Hematopoietic multipotent progenitor cell treated with erythropoietin and hydrocortisone succinate and interleukin-3 and kit ligand, for 8 days (in vitro differentiated cells): ENCODE measurements around the gene ZBTB3.
"Not testable (repeated sequence)": the region's sequence is repeated elsewhere in the genome, so short reads cannot be mapped to it uniquely, and the experiment has no call there.

Experiments
- DNase-seq: peaks from one replicate; pipeline ENCODE4 v3.0.0-alpha.2; 2015

The ZBTB3 gene

DNA sequence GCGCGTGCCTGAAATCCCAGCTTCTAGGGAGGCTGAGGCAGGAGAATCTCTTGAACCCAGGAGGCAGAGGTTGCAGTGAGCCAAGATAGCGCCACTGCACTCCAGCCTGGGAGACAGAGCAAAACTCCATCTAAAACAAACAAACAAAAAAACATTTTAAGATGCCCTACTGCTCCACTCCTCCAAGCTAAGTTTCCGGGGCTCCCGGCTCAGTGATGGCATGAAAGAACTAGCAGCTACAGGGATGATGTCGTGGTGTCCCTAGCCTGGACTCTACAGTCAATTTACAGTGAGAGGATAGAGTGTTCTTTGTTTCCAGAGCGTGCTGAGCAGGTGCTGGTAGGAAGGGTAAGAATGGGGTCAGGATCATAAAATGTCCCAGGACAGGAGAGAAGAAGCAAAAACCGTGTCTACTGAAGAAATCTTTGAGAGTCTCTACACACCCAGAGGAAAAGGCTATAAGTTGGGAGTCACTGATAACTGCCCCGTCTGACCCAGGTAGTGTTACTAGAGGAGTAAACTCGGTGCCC, 1.2 kb upstream of the ZBTB3 start:
- DNase-seq, result no peak

DNA sequence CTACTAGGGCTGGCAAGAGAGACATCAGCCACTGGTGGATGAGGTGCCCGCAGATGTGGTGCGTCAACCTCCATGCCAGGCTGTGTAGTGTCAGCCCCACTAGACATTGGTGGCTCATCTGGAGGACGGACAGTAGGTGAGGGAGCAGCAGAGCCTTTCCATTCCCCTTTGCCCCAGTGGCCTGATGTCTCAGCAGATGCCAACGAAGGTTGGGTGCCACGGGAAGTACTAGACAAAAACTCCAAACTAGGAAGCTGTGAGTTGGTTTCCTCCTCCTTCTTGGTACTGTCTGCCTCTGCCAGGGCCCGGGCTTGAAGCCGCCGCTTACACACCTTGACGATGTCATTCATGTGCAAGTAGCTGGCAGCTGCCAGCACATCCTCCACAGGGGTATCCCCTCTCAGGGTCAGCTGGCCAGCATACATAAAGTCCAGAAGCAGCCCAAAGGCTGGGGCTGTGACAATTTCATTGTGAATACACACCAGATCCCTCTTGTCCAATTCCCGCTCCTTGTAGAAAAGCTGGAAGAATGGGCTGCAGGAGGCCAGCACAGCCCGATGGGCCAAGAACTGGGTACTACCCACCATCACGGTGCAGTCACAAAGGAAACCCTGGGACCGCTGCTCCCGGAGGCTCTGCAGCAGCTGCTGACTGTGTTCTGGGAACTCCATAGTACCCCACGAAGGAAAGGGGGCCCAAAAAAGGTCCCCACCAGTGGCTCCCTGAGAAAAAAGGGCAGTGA, 795 bp downstream of the ZBTB3 start:
- DNase-seq, result no peak

DNA sequence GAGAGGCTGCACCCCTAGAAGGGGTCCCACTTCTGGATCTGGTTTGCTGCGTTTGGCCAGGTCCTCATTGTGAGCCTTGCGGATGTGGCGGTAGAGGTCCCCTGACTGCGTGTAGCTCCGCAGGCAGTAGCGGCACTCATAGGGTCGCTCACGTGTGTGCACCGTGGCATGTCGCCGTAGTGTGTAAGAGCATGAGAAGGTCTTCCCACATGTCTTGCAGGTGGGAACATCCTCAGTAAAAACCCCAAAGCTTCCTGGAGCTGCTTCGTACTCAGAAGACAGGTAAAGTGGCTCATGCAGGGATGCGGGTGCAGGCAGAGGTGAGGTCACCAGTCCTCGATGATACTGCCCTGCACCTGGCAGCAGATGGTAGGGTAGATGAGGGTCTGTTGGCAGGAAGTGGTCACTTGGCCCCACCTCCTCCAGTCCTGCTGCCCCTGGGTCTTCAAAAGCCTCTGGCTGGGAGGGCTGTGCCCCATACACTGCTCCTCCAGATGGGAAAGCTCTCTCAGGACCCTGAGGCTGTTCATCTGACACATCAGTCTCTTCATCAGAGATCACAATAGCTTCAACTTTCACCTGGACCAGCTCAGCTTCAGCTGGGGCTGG, 1.7 kb downstream of the ZBTB3 start:
- no peak for DNase-seq

DNA sequence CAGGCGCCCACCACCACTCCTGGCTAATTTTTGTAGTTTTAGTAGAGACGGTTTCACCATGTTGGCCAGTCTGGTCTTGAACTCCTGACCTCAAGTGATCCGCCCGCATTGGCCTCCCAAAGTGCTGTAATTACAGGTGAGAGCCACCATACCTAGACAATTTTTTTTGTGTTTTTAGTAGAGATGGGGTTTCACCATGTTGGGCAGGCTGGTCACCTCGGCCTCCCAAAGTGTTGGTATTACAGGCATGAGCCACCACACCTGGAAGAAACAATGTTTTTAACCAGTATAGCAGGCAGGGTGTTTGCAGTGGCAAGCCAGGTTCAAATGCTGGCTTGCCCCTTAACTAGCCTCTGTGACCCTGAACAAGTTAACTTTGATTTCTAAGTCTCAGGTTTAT, 4.0 kb downstream of the ZBTB3 start:
- not testable (repeated sequence) for DNase-seq

DNA sequence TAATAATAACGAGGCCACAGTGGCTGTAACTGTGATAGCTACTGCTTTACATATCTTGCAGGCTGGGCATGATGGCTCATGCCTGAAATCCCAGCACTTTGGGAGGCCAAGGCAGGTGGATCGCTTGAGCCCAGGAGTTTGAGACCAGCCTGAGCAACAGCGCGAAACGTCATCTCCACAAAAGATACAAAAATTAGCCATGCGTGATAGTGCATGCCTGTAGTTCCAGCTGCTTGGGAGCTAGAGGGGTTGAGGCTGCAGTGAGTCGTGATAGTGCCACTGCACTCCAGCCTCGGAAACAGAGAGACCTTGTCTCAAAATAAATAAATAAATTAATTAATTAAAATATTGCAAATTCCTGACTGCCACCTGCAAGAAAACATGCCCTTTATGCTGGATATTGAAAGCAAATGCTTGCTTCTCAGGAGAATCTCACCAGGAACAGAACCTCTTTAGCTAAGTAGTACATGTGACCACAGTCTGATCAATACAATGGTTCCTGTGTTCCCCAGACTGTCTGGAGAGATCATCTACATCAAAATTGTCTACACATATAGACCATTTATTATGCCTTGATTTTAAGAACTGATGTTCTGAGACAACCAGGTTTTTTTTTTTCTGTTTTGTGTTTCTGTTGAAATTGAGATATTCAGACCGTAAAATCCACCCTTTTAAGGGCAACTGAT, 6.3 kb downstream of the ZBTB3 start:
- no peak for DNase-seq

DNA sequence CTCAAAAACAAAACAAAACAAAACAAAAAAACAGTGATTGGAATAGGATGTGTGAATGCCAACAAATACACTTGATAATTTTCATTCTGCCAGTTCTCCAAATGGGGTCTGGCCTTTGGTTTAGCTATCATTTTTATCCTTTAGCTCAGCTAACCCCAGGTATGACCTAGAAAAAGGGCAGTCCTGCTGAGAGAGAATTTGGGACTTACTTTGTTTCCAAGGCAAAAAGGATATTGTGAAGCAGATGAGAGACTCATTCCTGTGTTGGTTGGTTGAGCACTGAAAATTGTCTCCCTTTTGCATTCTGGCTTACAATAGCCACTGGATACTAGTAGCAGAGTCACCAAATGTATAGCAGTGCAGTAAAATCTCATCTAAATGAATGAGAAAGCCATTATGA, 16.8 kb downstream of the ZBTB3 start:
- no peak for DNase-seq

DNA sequence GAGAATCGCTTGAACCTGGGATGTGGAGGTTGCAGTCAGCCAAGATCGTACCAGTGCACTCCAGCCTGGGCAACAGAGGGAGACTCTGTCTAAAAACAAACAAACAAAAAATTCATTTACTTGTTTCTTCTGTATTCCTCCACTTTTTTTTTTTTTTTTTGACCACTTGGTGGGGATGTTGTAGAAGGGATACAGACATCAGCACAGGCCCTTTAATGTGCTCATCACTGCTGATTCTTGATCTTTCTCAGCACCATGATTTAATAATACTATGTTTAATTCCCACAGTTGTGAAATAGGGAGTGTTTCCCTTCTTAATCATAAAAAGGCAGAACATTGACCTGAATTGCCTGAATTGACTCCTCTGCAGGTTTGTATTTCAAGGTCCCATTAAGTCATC, 21.1 kb downstream of the ZBTB3 start:
- peak; percentile 69 for DNase-seq

DNA sequence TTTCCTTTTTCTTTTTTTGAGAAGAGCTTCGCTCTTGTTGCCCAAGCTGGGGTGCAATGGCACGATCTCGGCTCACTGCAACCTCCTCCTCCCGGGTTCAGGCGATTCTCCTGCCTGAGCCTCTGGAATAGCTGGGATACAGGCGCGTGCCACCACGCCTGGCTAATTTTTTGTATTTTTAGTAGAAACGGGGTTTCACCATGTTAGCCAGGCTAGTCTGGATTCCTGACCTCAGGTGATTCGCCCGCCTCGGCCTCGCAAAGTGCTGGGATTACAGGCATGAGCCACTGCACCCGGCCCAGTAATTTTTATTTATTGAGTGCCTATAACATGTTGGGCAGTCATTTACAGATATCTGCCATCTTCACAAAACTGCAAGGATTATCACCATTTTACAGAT, 23.9 kb downstream of the ZBTB3 start:
- not testable (repeated sequence) for DNase-seq

DNA sequence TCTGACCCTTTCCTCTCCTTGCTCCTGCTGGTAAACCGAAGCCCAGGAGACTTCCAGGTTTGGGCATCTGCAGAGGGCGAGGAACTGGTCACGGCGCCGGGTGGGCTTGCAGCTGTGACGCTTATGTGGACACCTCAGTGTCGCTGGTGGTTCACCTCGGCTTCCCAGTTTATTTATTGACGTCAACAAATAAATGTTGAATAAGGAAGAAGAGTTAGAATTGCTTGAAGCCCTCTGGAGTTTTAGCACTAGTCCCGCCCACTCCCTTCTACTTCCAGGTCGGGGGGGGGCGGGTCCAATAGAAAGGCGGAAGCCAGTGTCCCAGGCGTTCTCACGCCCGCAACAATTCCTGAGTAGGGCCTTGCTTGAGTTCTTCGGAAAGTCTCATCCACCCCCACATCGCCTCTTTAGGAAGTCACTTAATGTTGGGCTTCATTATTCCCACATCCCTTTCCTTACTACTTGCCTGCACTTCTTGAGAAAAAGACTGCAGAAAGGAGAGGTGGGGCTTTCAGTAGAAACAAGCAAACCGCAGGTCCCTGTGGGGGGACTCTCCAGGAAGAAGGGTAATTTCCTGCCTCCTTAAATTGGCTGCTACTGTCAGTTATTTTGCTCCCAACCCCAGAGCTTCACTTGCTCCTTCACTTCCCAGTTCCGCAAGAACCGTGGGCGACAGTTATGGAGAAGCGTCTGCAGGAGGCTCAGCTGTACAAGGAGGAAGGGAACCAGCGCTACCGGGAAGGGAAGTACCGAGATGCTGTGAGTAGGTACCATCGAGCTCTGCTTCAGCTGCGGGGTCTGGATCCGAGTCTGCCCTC, 25.6 kb downstream of the ZBTB3 start, which contains the start of gene TTC9C:
TTC9C (plus strand) TSS at position 316 of the 818 bp plus-strand sequence; CDS start at position 679, 363 bp downstream.
- DNase-seq, result peak; percentile 90

DNA sequence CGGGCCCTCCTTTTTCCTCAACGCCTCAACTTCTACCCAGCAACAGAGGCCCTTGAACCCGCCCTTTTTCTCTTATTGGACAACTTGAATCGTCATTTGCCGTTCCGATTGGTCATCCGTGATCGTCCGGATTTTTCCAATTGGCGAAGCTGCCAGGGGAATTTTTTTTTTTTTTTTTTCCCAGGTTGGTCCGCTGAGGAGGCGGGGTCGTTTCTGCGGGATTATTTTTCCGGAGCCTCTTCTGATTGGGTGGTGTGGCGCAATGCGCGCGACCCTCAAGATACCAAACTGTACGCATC, 26.1 kb downstream of the ZBTB3 start:
- peak; percentile 99 for DNase-seq

DNA sequence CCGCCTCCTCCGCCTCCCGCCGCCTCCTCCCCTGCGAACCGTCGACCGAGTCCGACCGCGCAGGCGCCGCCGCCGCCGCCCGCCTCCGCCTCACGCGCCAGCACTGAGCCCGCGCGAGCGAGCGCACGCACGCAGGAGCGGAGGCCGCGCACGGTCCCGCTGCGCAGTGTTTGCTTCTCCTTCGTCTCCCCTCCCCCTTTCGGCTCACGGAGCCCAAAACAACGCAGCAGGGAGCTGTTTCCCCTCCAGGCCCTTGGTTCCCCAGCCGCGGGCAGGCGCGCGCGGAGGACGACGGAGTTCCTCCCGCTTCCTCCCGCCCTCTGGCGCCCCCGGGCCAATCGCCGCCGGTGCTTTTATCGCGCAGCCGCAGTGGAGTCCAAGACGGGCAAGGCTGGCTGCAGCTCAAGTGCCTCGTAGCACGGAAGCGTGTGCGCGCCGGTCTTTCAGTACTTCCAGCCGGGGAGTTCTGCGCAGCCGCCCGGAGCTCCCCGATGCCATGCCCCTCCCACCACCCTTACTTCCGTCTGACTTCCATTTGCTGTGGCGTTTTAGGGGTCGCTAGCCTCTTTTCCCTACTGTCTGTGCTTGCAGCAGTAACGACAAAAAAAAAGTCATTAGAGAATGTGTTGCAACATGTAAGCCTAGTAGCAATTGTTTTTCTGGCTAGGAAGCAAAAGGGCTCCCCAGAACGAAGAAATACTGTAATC, 26.6 kb downstream of the ZBTB3 start, which contains the start of gene HNRNPUL2:
HNRNPUL2 (minus strand) TSS at position 293 of the 707 bp plus-strand sequence. CDS start 301 bp downstream, outside the sequence.
- peak; percentile 99 for DNase-seq

DNA sequence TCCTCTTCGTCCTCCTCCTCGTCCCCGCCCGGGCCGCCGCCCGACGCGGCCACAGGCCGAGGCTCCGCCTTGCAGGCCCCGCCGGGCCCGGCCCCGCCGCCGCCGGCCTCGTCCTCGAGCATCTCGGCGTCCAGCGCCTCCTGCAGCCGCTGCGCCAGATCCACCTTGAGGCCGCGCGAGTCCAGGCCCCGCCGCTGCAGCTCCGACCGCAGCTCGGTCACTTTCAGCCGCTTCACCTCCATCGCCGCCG, 27.1 kb downstream of the ZBTB3 start:
- peak; percentile 58 for DNase-seq

DNA sequence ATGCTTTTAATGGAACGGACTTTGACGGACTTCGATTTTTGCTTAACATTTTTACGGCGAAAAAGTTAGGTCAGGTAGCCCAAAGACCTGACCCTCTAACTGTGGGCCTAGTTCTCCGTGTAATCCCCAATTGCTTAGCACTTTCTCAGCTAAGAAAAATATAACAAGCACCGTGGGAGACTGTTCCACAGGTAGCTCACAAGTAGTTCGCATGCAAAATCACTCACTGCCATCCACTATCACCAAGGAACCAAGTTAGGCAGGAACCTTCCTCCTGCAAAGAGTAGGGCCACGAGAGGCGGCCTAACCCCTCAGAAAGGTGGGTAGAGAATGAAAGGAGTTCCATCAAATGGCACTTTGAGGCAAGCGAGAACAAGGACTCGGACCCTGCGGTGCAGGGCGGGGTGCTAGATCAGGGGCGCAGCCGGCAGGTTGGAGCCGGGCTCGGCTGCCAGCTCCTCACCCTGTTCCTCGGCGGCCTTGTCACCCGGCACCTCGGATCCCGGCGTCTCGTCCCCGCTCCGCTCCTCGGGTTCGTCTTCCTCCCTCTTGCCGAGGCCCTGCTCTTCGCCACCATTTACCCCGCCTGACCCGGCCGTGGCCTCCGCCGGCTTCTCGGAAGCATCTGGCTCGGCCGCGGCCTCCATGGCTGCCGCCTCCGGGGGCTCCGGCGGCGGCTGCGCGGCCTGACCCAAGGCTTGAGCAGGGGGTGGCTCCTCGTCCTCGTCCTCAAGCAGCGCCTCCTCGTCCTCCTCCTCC, 27.6 kb downstream of the ZBTB3 start:
- DNase-seq, result no peak

DNA sequence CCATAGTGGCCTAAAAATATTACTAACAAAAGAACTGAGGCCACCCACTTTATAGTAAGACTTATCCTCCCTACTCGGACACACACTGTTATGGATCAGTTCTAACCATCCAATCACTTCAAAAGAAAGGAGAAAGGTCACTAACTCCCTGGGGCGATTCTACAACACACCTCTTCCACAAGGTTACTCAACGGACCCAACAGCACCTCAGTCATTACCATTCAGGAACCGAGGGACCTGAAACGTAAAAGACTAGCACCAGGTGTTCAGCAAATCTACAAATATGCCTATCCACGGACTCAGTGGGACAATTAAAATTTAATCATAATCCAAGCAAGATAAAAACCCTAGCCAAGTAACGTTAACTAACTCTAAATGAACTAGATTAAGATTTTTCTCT, 28.3 kb downstream of the ZBTB3 start:
- DNase-seq, result no peak

DNA sequence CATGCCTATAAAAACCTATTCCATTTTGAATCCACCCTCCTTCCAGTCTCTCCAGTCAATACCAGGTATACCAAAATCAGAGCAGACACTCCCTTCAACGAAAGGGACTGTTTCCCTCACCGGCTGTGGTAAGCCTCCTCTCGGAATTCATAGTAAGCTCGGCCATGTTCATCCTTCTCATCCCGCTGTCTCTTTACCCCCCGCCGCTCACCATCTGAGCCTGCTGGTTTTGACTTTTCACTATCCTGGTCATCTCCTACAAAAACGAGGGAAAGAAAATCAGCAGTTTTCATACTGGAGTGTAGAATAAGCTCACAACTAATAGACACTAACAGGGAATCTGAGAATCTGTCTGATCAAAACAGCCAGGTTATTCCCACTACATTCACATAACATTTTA, 29.8 kb downstream of the ZBTB3 start:
- DNase-seq, result no peak

DNA sequence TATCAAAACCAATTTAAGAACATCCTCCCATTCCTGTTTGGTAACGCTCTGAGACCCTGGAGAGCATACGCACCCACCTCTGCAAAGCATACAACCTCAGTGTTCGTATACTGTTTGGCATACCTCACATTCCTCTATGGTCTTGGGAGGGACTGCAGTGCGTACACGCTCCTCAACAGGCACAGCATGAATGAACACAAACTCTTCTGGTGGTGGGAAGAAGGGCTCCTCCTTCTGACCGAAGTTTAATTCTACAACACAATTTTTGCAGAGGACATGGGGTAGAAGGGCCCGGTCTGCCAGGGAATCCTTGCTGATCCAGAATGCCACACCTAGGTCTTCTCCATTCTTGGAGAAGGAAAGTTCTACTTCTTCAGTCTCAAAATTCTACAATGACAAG, 32.0 kb downstream of the ZBTB3 start:
- peak; percentile 36 for DNase-seq

DNA sequence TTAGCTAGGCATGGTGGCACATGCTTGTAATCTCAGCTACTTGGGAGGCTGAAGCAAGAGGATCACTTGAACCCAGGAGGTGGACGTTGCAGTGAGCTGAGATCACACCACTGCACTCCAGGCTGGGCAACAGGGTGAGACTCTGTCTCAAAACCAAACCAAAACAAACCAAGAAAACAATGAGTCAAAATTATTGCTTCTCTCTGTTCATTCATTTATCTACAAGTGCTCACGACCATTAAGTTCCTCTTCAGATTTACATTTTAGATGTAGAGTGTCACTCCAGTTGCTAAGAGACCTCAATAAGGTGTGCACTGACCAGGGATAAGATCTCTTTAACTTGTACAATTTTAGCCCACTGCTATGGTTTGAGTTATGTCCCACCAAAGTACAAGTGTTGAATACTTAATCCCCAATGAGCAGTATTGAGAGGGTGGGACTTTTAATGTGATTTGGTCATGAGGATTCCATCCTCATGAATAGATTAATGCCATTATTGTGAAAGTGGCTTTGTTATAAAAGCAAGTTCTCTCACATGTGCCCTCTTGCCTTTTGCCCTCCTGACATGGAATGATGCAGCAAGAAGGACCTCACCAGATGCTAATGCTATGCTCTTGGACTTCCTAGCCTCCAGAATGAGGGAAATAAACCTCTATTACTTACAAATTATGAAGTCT, 34.5 kb downstream of the ZBTB3 start:
- no peak for DNase-seq

DNA sequence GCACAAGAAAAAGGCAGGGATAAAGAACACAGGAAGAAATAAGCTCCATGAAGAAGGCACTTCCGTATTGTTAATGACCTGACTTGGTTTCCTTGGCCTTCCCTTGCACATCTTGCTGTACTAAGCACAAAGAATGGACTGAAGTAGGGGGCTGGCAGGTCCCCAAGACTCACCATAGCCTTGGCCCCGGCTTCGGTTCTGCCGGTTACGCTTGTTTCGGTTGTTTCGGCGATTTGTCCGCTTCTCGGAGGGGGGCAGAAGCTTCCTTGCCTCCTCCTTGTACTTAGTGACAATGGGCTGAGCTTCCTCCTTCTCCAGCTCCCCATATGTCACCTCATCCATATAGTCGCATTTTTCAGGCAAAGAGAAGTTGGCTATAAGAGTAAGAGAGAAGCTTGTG, 37.1 kb downstream of the ZBTB3 start:
- no peak for DNase-seq

DNA sequence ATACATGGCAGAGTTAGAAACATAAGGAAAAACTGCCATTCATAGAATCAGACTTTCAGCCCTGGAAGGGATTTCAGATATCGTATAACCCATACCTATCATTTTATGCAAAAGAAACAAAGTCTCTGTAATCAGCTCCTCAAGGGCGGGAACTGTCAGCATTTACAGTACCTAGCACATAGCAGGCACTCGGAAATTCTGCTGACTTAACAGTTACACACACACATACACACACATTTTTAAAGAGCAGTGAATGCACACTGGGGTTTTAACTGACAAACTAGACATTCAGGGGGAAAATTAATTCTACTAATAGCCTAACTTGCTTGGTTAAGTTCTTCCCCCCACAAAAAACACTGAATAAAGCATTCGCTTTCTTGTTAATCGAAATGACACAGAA, 37.8 kb downstream of the ZBTB3 start:
- no peak for DNase-seq

DNA sequence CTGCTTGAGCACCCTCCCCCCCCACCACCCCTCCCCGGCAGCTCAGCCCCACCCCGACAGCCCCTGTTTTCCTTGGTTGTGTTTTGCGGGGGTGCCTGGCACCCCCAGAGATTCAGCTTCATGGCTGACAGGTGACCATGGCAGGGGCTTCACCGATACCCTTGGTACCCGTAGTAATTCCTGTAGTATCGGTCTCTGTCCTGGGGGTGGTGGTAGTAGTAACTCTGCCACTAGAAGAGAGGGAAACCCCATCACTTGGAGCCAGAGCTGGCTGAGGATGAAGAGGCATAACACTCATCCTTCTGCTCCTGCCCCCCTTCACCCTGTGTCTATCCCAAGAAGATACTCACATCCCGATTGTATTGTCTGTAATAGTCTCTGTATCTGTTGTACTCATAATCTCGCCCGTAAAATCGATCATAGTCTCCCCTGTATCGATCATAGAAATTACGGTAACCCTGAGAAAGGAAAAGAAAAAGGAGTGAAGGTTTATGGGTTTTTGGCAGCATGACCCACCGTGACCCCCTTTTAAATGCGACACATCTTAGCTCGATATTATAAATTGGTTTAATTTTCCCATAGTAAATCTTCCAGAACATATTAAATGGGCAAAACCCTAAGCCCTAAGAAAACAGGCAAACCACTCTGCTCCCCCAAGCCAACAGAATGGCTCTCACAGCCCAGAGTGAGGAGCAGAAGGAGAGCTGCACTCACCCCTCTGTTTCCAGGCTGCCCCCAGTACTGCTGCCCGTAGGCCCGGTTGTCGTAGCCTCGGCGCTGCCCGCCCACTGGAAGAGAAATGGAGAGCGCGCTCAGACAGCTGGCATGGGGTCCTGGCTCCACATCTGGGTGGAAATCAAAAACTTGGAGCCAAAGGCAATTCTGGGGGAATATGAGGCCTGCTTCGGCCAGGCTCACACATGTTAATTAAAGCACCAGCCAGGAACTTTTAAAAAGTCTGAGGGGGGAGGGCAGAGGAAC, 38.5 kb downstream of the ZBTB3 start:
- DNase-seq, result no peak
